HEK293 (cell line): Measurements from ENCODE around the gene CHST9.

Source experiments
- CTCF ChIP-seq: fragments of 450-650 bp; formaldehyde crosslinking; IDR thresholded peaks from 2 replicates; pipeline ENCODE4 v1.5.1; 2016; ENCODE audit warnings: missing biosample characterization, missing genetic modification characterization
- TCF7L2 ChIP-seq: IDR thresholded peaks from 2 replicates; pipeline ENCODE4 v1.6.1; 2011; ENCODE audit warnings: low read depth, mild to moderate bottlenecking, inconsistent platforms, low read length, moderate library complexity, borderline replicate concordance
- ZNF2 ChIP-seq: fragments of 450-650 bp; formaldehyde crosslinking; IDR thresholded peaks from 2 replicates; pipeline ENCODE4 v1.5.1; 2016; ENCODE audit warnings: missing biosample characterization, missing genetic modification characterization
- ZNF292 ChIP-seq: fragments of 450-650 bp; formaldehyde crosslinking; IDR thresholded peaks from 2 replicates; pipeline ENCODE4 v1.5.1; 2016; ENCODE audit warnings: low read depth, missing biosample characterization, missing genetic modification characterization, borderline replicate concordance
- ZNF37A ChIP-seq: fragments of 450-650 bp; IDR thresholded peaks from 2 replicates; pipeline ENCODE4 v1.5.1; 2018; ENCODE audit warnings: missing biosample characterization, missing genetic modification characterization
- ZNF548 ChIP-seq: fragments of 450-650 bp; formaldehyde crosslinking; IDR thresholded peaks from 2 replicates; pipeline ENCODE4 v1.5.1; 2016; ENCODE audit warnings: missing biosample characterization, missing genetic modification characterization
- ZNF580 ChIP-seq: fragments of 450-650 bp; formaldehyde crosslinking; IDR thresholded peaks from 2 replicates; pipeline ENCODE4 v1.5.1; 2016; ENCODE audit warnings: missing biosample characterization, missing genetic modification characterization

- TF ChIP-seq CTCF (tag by site-specific recombination), result no peak
- TF ChIP-seq ZNF548 (tag by site-specific recombination), result no peak
- TF ChIP-seq ZNF37A, result no peak
- TF ChIP-seq ZNF580 (tag by site-specific recombination), result no peak
- no peak for TF ChIP-seq TCF7L2
- no peak for TF ChIP-seq ZNF292
- no peak for TF ChIP-seq ZNF2 (tag by site-specific recombination)
These were observed 130.2 kb downstream of the CHST9 start for GRCh38 chr18:27054926-27055325.
